ENCODE results near the gene CCDC85A.

The CCDC85A gene

DNA sequence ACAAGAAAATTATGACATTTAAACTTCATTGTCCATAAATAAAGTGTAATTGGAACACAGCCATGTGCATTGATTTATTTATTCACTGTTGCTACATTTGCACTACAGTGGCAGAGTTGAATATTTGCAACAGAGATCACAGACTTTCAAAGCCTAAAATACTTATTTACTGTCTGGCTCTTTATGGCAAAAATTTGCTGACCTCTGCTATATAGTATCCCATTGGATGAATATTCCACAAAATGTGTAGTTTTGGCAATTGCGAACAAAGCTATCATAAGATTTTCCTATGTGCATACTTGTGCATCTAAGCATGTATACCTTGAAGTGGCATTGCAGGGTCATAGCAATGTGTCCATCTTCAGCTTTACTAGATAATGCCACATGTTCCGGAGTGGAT lies 32.1 kb downstream of the CCDC85A start:
- TF ChIP-seq, protein P1, sequence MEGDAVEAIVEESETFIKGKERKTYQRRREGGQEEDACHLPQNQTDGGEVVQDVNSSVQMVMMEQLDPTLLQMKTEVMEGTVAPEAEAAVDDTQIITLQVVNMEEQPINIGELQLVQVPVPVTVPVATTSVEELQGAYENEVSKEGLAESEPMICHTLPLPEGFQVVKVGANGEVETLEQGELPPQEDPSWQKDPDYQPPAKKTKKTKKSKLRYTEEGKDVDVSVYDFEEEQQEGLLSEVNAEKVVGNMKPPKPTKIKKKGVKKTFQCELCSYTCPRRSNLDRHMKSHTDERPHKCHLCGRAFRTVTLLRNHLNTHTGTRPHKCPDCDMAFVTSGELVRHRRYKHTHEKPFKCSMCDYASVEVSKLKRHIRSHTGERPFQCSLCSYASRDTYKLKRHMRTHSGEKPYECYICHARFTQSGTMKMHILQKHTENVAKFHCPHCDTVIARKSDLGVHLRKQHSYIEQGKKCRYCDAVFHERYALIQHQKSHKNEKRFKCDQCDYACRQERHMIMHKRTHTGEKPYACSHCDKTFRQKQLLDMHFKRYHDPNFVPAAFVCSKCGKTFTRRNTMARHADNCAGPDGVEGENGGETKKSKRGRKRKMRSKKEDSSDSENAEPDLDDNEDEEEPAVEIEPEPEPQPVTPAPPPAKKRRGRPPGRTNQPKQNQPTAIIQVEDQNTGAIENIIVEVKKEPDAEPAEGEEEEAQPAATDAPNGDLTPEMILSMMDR (IDR thresholded peaks at IDR 0.05; ENCODE audit: control insufficient read depth, extremely low read depth, insufficient read depth): no peak
- H3K4me3 ChIP-seq (ENCODE audit: low read depth, low read length): no peak overlapping the region
- DNase-seq (ENCODE audit: low read depth): no peak

DNA sequence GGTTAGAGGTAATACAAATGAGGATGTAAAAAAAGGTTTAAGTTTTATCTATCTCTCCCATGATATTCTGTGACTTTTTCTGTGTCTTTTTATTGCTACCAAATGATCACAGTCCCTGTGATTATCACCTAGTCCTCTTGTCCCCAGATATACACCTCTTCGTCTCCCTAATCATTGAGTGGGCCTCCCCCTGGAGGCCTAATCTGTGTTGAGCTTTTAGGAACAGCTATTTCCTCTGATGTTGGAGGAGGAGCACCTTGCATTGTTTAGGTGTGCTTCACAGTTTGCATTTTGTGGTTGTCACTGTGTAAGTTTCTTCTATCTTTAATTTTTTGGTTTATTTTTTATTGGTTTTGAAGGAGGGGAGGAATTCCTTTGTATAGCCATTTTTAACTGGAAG lies 33.3 kb downstream of the CCDC85A start:
- TF ChIP-seq, protein P1 (IDR thresholded peaks at IDR 0.05; ENCODE audit: control insufficient read depth, extremely low read depth, insufficient read depth): no peak
- DNase-seq (ENCODE audit: low read depth): no peak
- no peak overlapping the region for H3K4me3 ChIP-seq (ENCODE audit: low read depth, low read length)

DNA sequence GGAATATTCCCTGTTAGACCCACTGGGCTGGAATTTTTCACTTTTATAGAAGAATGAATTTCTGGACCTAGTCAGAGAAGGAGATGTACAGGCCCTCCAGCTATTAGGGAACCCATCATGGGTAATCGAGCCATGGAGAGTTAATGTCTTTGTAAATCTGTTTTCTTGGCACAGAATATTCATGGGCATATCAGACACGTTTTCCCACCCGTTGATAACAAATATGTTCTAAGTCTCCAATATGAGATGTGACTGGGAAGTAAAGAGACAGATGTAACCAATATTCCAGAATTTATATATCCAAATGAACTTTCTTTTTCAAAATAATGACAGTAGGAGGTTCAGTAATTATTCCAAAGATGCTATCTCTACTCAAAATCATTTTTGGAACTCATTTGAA lies 38.7 kb downstream of the CCDC85A start:
- TF ChIP-seq, protein P1 (IDR thresholded peaks at IDR 0.05; ENCODE audit: control insufficient read depth, extremely low read depth, insufficient read depth): no peak
- no peak for DNase-seq (ENCODE audit: low read depth)

DNA sequence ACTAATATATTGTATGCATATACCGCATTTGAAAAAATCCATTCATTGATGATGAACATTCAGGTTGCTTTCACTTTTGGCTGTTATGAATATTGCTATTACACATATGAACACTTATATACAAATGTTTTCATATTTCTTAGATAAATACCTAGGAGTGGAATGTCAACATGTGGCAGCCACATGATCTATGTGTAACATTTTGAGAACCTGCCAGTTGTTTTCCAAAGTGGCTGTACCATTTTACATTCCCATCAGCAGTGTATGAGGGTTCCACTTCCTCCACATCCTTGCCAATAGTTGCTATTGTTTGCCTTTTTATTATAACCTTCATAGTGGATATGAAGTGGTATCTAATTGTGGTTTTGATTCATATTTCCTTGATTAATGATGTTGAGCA lies 40.5 kb downstream of the CCDC85A start:
- no peak overlapping the region for H3K4me3 ChIP-seq (ENCODE audit: low read depth, low read length)
- TF ChIP-seq, protein P1 (IDR thresholded peaks at IDR 0.05; ENCODE audit: control insufficient read depth, extremely low read depth, insufficient read depth): no peak
- DNase-seq (ENCODE audit: low read depth): no peak

More for the DNA sequence above, 38.7 kb downstream of the CCDC85A start:
- no peak overlapping the region for H3K4me3 ChIP-seq (ENCODE audit: low read depth, low read length)

DNA sequence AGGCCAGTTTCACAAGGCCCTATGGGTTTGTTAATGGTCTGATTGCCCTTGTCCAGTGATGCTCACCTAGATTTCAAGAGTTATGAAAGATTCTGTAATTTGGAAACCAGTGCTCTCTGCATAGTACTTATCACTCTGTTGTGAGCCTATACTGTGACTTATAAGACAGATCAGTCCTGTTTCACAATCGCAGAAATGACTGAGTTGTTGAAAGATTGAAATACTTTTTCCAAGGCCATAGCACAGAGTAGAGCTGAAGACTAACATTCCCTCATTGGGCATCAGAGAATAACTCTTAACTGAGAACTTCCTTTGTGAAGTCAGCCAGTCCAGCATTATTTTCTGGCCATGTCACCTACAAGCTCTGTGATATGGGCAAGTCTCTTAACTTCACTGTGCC lies 44.0 kb downstream of the CCDC85A start:
- no peak for DNase-seq (ENCODE audit: low read depth)
- TF ChIP-seq, protein P1 (IDR thresholded peaks at IDR 0.05; ENCODE audit: control insufficient read depth, extremely low read depth, insufficient read depth): no peak
- H3K4me3 ChIP-seq (ENCODE audit: low read depth, low read length): no peak overlapping the region

DNA sequence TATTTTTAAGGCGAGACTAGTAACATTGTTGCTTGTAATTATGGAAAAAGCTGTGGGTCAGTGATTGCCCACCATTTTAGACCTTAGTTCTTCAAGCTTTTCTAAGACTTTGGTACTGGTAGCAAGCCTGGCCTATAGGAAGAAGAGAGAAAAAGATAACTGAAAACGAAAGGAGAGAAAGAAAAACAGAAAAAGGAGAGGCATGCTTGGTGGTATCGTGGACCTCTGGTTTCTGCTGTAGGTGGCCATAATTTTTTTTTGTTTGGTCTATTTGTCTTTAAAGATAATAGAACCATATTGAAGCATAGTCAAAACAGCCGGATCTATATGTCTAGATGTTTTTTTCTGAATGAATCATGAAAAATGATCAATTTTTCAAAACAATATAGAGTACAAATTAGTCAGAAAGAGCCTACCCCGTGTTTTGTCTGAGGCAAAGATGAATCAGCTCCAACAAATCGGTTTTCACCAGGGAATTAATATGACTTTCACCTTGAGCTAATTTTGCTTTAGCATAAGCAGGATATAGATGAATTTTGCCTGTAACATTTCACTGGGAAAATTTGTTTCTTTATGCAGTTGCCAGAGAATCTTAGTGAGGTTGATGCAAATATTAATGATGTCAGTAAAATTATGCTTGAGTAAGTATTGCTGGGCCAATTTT lies 45.7 kb downstream of the CCDC85A start:
- H3K4me3 ChIP-seq (ENCODE audit: low read depth, low read length): no peak overlapping the region
- no peak for DNase-seq (ENCODE audit: low read depth)
- TF ChIP-seq, protein P1 (IDR thresholded peaks at IDR 0.05; ENCODE audit: control insufficient read depth, extremely low read depth, insufficient read depth): no peak

DNA sequence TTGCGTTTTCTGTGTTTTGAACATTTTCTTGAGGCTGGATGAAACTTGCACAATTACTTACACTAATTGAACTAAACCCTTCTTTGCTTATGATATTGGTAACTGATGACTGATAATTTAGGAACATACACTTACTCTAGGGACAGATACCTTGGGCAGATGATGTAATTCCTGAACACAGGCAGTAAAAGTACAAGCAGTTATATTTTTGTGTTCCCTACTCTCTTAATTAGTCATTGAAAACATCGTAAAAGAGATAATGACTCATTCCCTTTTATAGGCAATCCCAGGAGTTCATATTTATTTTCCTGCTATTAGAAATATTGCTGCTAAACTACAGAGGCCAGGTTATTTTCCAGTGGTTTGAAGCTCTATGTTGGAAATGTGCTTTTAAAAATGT lies 46.4 kb downstream of the CCDC85A start:
- TF ChIP-seq, protein P1 (IDR thresholded peaks at IDR 0.05; ENCODE audit: control insufficient read depth, extremely low read depth, insufficient read depth): no peak
- peak; percentile 63 for DNase-seq (ENCODE audit: low read depth)

More for the DNA sequence above, 46.4 kb downstream of the CCDC85A start:
- H3K4me3 ChIP-seq (ENCODE audit: low read depth, low read length): no peak overlapping the region

Data from LNCaP clone FGC (cell line).